Cardiac septum (tissue), 1 donor: ENCODE measurements around the gene ASPDH. TPM values are rescaled to one million over a fixed set of nuclear protein-coding genes. Genes with fewer than 3 reads are reported as not detected.
"Not testable (repeated sequence)": the region's sequence is repeated elsewhere in the genome, so short reads cannot be mapped to it uniquely, and the experiment has no call there.

Experiments
- DNase-seq: peaks from one replicate; pipeline ENCODE4 v3.0.0-alpha.2; 2020; ENCODE audit warnings: low spot score
- intact Hi-C: fragments of 100-400 bp; cut with DNase I; formaldehyde crosslinking; loops from one replicate; pipeline ENCODE4 v1.14.0; 2022
- total RNA-seq: library from RNA; stranded (reverse); fragmentation: NEBNext Ultra II Directional; extraction: Animal tissue kit (Norgen Biotek cat#: 25700); gene quantifications from one replicate; pipeline ENCODE4 v1.2.1, GENCODE V29; 2021
- donor health status: DM: no; HTN: no; CAD: no.

ASPDH gene
- total RNA-seq, 1 donor from 2014 or later, result not detected

DNA sequence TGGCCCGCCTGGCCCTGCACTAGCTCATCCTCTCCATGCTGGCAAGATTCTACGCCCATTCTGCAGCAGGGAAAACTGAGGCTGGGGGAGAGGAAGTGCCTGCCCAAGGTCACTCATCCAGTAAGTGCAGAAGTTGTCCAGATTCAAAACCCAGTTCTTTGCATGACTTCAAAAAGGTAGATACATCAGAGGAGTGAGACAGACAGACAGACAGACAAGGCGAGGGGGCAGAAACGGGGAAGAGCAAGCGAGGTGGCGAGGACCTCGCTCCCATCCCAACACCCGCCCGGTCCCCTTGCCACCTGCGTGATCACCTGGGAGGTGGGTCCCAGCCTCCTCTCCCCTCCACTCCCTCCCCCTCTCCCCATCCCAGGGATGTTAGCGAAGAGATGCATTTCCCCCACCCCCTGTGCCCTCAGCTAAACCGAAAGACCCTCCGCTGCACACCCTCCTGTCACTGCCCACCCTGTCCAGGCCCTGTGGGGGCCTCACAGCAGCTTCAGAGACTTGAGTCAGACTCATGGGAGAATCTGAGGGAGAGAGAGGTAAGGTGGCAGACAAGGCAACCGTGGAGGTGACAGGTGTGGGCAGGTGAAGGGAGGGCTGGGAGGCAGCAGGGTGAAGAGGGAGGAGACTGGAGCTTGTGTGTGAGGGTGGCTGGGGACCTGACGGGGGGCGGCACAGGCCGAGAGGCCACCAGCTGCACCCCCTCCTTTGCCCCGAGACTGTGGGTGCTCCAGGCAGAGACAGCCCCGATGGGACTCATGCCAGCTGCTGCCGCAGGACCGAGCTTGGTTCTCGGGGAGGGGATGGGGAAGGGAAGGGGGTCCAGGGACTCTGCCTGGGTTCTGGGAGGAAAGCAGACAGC lies 35.6 kb upstream of the ASPDH start:
- intact Hi-C loops, result no loop called here
- no peak for DNase-seq

DNA sequence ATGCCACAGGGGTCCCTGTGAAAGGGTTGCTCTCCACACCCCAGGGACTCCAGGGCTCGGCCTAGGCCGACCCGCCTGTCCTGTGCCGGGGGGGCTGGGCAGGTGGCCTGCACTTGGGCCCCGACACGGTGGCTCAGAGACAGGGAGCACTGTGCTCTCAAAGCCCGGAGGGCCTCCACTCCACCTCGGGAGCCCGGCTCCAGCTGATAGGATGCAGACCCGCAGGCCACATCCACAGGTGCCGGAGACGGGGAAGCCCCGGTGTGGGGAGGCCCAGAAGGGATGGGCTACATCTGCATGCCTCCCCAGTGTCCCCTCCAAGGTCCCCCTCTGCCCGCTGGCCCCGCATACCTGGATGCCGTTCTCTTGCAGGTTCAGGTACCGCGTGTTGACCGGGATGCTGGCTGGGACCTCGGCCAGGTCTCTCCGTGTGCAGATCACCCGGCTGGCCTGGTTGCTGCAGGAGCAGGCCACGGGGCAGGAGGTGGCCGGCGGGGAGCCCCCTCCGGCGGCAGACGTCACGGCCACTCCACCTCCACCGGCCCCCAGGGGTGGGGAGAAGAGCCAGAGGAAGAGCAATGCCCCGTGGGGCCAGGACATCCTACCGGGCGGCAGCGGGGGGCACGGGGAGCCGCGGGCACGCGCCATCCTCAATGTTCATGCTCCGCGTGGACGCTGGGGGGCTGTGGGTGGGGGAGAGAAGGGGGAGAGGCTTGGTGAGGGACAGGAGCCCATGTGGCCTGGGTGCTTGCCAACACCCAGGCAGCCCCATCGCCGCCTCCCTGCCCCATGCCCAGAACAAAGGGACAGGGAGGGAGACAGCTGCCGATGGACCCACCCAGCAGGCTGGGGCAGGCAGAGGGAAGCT lies 34.7 kb upstream of the ASPDH start:
- intact Hi-C loops, result no loop called here
- no peak for DNase-seq

DNA sequence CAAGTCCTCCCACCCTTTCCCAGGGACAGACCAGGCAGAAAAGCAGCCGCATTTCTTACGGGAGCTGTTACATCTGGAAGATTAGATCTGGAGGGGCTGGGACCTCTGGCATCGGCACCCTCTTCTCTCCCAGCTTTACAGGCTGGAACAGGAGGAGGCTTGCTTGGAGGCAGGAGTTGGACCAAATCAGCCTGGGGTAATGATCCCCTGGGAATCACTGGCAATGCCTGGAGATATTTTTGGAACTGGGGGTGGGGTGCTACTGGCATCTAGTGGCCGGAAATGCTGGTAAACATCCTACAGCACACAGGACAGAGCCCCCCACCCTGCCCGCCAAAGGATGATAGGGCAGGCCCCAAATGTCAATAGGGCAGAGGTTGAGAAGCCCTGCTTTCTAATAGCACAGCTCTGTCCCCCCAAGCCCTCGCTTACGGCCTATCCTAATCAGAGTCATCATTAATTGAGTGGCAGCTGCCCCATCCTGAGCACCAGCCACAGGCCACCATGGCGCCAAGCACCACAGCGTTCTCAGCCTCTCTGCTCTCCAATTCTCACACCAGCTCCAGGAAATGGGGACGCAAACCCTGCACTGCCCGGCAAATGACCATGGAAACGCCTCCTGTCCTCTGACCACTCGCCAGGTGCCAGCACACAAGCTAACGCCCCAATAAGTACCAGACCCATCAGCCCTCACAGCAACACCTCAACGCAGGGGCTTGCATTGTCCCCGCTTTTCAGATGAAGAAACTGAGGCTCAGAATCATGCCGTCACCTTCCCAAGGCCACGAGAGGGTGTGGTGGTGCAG lies 33.9 kb upstream of the ASPDH start:
- DNase-seq, result no peak
- intact Hi-C loops, result no loop called here

DNA sequence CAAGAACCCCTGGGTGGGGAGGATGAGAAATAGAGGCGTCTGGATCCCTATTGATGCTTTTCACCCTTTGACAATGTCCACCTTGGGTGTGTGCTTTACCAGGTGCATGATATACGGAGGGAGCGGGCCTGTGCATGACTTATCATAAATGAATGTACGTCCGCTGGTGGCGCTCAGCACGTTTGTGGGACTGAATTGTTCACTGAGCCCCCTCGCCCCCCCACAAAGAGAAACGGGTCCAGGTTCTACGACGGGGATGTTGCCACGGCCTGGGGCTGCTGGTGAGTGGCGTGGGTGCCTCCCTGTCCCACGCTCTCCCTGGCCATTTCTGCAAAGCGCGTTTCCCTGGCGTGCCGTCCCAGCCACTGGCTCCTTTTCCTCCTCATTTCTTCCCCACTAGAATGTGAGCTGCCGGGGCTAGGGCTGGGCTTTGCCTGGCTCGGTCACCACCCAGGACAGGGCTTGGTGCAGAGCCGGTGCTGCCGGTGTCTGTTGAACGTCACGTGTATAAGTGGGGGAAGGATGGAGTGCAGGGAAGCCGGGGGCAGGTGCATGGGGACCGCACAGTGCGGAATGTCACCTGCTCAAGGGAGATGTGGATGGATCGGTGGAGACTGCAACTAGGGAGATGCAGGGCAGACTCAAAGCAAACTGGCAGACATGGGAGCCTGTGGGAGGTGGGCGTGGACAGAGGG lies 33.0 kb upstream of the ASPDH start:
- DNase-seq, result no peak
- intact Hi-C loops, result no loop called here

DNA sequence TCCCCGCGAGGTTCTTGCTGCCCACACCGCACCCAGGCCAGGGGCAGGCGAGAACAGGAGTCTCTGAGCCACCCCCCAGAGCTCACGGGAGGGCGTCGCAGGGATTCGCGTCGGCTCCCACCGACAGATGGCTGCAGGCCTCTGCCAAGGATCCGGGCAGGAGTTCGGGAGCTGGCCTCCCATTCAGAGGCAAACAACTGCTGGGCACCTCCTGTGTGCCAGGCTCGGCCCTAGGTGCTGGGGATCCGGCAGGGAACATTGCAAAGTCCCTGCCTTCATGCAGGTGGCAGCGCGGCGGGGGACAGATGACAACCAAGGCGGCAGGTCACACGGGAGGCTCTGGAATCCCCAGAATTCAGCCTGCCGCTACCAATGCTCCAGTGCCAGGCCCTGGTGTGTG lies 29.2 kb upstream of the ASPDH start:
- intact Hi-C loops, result no loop called here

DNA sequence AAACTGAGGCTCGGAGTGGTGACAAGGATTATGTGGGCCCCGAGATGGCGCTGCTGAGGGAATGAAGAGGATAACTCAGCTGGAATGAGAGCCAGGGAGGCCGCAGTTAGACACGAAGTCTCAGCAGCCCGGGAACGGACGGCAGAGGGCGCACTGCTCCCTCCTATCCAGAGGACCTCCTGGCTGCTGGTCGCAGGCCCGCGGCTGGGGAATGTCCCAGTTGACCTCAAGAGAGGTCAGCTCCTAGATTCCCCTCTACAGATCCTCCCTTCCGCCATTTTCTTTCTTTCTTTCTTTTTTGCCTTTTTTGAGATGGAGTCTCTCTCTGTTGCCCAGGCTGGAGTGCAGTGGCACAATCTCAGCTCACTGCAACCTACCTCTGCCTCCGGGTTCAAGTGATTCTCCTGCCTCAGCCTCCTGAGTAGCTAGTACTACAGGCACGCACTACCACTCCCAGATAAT lies 24.1 kb upstream of the ASPDH start:
- no peak for DNase-seq
- intact Hi-C loops, result loop anchor here (5.0 kb wide), 1 partner anchor 245 kb away; no protein-coding TSS in a partner anchor

More for the DNA sequence above, 29.2 kb upstream of the ASPDH start:
- no peak for DNase-seq

DNA sequence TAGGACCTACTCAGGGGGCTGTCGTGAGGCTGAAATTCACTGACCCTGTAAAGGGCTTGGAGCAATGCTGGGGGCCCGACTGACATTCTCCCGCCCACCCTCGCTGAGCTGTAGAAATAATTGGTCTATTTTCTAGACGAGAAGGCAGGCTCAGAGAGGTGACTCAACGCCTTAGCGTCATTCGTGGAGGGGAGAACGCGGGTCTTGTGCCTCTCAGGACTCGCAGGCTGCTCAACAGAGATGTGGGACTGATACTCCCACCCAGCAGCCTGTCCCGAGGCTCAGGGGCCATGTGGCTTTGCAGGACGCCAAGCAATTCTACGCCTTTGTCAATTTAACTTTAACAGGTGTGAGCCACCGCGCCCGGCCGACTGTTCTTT lies 23.6 kb upstream of the ASPDH start:
- DNase-seq, result no peak
- intact Hi-C loops, result loop anchor here (5.0 kb wide), 1 partner anchor 245 kb away; no protein-coding TSS in a partner anchor

DNA sequence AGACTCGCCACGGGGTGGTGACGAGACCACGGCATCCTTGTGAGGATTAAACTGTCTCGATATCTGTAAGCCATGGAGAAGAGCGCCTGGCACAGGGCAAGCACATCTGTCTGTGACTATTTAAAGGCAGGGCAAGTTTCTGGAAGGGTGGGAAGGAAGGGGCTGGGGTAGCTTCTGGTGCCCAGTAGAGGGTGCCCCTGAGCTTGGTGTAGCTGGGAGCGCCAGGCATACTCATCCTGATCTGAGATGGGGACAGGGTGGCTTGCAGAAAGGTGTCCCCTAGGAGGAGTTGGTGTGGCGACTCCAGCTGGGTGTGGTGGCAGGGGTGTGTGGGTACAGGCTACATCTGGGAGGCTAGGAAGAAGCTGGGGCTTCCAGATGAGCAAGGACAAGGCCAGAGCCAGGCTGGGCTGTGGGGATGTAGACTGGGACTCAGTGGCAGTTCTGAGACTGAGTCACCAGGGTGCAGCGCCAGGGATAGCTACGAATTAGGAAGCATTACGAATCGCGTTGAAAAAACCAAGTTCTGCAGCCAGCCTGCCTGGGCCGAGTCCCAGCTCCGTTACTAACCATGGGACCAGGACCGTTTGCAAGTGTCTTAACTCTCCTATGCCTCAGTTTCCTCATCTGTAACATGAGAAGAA lies 23.1 kb upstream of the ASPDH start:
- intact Hi-C loops, result loop anchor here (5.0 kb wide), 1 partner anchor 246 kb away; no protein-coding TSS in a partner anchor
- DNase-seq, result no peak

DNA sequence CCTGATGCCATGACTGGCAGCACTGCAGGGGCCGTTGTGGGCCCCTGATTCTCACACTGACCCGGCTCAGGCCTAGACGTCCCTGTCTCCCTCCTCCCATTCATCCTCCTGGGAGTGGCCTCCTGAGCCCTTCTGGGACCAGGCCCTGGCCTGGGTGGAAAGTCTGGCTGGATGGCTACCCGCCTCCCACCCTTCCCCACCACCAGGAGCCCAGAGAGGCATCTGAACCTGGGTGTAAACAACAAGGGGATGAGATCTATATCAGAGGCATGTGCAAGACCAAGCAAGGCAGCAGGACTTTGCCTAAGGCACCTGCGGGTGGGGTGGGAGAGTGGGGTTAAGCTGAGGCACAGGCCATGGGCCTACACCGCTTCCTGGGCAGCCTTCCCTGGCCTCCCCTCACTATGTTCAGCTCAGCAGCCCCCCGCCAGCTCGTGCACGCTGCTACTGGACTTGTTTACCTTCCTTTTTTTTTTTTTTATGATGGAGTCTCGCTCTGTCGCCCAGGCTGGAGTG lies 22.0 kb upstream of the ASPDH start:
- no peak for DNase-seq
- intact Hi-C loops, result loop anchor here (5.0 kb wide), 1 partner anchor 247 kb away; no protein-coding TSS in a partner anchor

DNA sequence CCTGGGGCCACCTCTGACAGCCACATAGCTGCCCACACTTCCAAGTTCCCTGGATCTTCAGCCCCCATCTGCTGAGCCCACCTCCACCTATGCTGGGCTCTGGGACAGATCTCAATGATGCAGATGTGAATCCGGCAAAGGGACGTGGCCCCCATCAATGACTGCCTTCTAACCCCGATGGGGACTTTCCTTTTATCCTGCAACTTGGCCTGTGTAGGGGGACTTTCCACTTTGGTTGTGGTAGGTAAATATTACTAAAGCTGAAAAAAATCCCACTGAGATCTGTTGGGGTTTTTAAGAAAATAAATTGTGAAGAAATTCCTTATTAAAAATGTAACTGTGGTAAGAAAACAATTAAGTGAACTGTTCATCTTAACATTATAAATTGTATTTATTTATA lies 20.8 kb upstream of the ASPDH start:
- intact Hi-C loops, result no loop called here
- no peak for DNase-seq

DNA sequence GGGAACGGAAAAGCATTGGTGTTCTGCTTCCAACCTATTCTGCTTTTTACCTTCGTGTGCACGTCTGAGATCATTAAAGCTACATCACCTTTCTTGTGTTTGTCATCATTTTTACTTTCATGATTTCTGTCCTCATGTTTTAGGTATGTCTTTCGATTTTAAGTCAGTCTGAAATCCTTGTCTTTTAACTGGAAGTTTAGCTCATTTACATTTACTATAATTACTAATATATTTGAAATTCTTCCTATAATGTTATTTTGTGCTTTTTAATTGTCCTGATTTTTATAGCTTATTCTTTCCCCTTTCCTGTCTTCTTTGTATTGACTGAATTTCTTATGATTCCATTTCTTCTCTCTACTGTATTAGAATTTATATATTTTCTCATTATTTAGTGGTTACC lies 19.2 kb upstream of the ASPDH start:
- intact Hi-C loops, result no loop called here
- DNase-seq, result no peak

DNA sequence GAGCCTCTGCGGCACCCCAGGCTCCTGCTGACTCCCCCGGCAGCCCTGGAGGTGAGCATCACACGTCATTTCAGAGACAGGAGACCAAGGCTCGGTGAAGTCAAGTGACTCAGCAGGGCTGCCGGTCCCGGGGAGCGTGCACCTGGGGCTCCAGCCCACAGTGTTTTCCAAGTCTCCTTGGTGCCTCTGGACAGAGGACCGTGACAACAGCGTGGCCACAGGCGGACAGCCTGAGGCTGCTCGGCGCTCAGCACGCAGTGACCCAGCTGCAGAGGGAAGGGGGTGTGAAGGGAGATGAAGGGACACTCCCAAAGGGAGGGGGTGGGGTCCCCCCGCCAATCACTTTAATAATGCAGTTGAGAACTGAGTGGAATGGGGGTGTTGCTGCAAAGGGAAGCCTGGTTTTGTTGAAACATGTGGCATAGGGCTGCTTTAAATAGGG lies 17.5 kb upstream of the ASPDH start:
- DNase-seq, result no peak
- intact Hi-C loops, result no loop called here

DNA sequence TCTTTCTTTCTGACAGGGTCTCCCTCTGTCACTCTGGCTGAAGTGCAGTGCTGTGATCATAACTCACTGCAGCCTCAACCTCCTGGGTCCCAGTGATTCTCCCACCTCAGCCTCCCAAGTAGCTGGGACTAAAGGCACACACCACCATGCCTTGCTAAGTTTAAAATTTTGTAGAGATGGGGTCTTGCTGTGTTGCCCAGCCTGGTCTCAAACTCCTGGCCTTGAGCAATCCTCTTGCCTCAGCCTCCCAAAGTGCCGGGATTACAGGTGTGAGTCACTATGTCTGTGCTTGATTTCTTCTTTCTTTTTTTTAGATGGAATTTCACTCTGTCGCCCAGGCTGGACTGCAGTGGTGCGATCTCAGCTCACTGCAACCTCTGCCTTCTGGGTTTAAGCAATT lies 14.3 kb upstream of the ASPDH start:
- DNase-seq, intact Hi-C loops: not testable (repeated sequence)

DNA sequence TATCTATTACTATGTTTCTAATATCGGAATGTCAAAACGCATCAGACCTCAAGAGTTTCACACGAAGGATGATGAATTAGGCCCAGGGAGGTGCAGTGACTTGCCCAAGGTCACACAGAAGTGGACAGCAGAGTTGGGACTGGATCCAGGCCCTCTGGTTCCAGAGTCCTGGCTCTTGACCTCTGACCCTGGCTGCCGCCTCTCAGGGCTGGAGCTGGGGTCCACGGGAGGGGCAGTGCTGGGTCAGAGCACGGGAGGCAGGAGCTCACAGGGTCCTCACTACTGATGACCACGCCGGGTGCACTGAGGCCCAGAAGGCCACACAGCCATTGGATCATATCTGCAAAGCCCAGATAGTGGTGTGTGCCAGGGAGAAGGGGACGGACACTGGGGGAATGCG lies 9.2 kb upstream of the ASPDH start:
- intact Hi-C loops, result no loop called here
- DNase-seq, result no peak

DNA sequence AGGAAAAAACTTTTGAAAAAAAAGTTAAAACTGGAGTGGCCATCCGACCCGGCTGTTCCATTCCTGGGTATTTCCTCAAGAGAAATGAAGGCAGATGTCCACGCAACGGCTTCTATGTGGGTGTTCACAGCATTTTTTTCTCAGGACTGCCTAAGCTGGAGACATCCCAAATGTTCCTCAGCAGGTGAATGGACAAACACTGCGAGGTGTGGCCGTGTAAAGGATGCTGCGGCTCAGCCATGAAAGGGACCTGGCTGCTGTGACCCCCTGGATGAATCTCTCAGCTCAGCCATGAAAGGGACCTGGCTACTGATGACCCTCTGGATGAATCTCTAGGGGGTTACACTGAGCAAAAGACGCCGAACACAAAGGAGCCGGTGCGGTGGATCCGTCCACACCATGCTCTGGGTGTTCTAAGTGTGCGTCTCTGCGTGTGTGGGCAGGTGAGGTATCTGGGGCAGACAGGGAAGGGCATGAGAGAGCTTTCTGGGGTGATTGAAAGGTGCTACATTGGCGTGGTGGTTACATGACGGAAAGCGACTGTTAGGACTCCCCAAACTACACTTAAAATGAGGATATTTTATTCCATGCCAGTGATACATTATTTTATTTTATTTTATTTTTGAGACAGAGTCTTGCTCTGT lies 7.2 kb upstream of the ASPDH start:
- intact Hi-C loops, result no loop called here
- DNase-seq, result no peak

DNA sequence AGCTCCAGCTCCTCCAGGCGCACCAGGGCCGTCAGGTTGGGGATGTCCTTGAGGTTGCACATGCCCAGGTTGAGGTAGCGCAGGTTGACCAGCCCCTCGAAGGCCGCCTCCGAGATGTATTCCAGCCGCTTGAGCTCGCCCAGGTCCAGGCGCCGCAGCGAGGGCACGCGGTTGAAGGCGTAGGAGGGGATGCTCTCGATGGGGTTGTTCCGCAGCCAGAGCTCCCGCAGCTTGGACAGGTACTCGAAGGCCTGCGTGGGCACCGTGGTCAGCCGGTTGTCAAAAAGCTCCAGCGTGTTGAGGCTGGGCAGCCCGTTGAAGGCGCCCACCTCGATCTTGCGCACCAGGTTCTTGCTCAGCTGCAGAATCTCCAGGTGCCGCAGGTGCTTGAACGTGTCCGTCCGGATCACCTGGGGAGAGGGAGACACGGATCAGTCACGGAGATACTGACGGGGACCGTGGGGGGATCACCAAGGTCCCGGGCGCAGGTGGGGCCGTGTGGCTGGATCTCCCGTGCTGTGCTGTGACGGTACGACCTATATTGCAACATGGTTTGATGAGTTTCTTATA lies 5.4 kb upstream of the ASPDH start:
- no peak for DNase-seq
- intact Hi-C loops, result no loop called here
